ENCODE measurements around the gene NIP7. TPM values are rescaled to one million over a fixed set of nuclear protein-coding genes. Genes with fewer than 3 reads are reported as not detected.
A peak's percentile ranks its signal among the peaks of the same experiment; 100 is the strongest.

Gene NIP7
- total RNA-seq, 1 donor from 2014 or later: 45.5 TPM

- FAIRE-seq (no peak), DNase-seq (ENCODE audit: low read depth) (no peak)
- Histone ChIP-seq H3K4me3 (ENCODE audit: low read depth, low read length) (no peak overlapping the region), H3K27me3 (ENCODE audit: control insufficient read depth, insufficient read depth, low read length) (no peaks in the 10 kb centered on the region), H3K36me3 (ENCODE audit: control insufficient read depth, insufficient read depth, low read length) (peaks cover 3% of the 10 kb centered on the region)
- TF ChIP-seq CTCF (IDR thresholded peaks at IDR 0.05; ENCODE audit: insufficient read depth, low read length, severe bottlenecking): no peak
Measured at GRCh38 chr16:69309316-69309715, 30.3 kb upstream of the NIP7 start.

- Histone ChIP-seq H3K27me3 (ENCODE audit: control insufficient read depth, insufficient read depth, low read length) (no peaks in the 10 kb centered on the region), H3K36me3 (ENCODE audit: control insufficient read depth, insufficient read depth, low read length) (peaks cover 10% of the 10 kb centered on the region), H3K4me3 (ENCODE audit: low read depth, low read length) (peak within 1 kb of the TSS; percentile 58)
- DNase-seq (ENCODE audit: low read depth): peak; percentile 86
- peak; percentile 89 for TF ChIP-seq CTCF (IDR thresholded peaks at IDR 0.05; ENCODE audit: insufficient read depth, low read length, severe bottlenecking)
- no peak for FAIRE-seq
Measured at GRCh38 chr16:69310653-69311532, 28.7 kb upstream of the NIP7 start, which contains the start of gene VPS4A. TSS of gene VPS4A (plus strand) at chr16:69311350. CDS start at chr16:69311512, 162 bp downstream.

- Histone ChIP-seq H3K4me3 (ENCODE audit: low read depth, low read length) (peak overlapping the region; percentile 58), H3K36me3 (ENCODE audit: control insufficient read depth, insufficient read depth, low read length) (peaks cover 17% of the 10 kb centered on the region), H3K27me3 (ENCODE audit: control insufficient read depth, insufficient read depth, low read length) (no peaks in the 10 kb centered on the region)
- DNase-seq (ENCODE audit: low read depth): peak; percentile 42
- FAIRE-seq: no peak
- TF ChIP-seq CTCF (IDR thresholded peaks at IDR 0.05; ENCODE audit: insufficient read depth, low read length, severe bottlenecking): no peak
Measured at GRCh38 chr16:69311533-69312387, 27.8 kb upstream of the NIP7 start.

- FAIRE-seq: no peak
- Histone ChIP-seq H3K4me3 (ENCODE audit: low read depth, low read length) (no peak overlapping the region), H3K27me3 (ENCODE audit: control insufficient read depth, insufficient read depth, low read length) (no peaks in the 10 kb centered on the region), H3K36me3 (ENCODE audit: control insufficient read depth, insufficient read depth, low read length) (peaks cover 26% of the 10 kb centered on the region)
- DNase-seq (ENCODE audit: low read depth): no peak
- no peak for TF ChIP-seq CTCF (IDR thresholded peaks at IDR 0.05; ENCODE audit: insufficient read depth, low read length, severe bottlenecking)
Measured at GRCh38 chr16:69313469-69313868, 26.1 kb upstream of the NIP7 start.

- no peak for TF ChIP-seq CTCF (IDR thresholded peaks at IDR 0.05; ENCODE audit: insufficient read depth, low read length, severe bottlenecking)
- H3K27me3 ChIP-seq (ENCODE audit: control insufficient read depth, insufficient read depth, low read length): no peaks in the 10 kb centered on the region
- DNase-seq (ENCODE audit: low read depth) (no peak), FAIRE-seq (no peak)
- no peak overlapping the region for H3K4me3 ChIP-seq (ENCODE audit: low read depth, low read length)
- peaks cover 35% of the 10 kb centered on the region for H3K36me3 ChIP-seq (ENCODE audit: control insufficient read depth, insufficient read depth, low read length)
Measured at GRCh38 chr16:69314534-69314933, 25.0 kb upstream of the NIP7 start.

Measured in bronchial epithelial cell (primary cell).